OCI-LY3 (cell line): ENCODE results near the gene HEG1.

Source experiments
- EZH2phosphoT487 ChIP-seq: fragments of 200-600 bp; shearing (Covaris generic); IDR thresholded peaks from 2 replicates; pipeline ENCODE4 v1.6.1; 2018; ENCODE audit warnings: antibody characterized with exemption, mixed run types, low read depth
- TF ChIP-seq, protein P1 (sequence below): fragments of 200-600, 300-600 bp; sonication (generic); IDR thresholded peaks from 2 replicates; pipeline ENCODE4 v1.5.1; 2014; ENCODE audit warnings: antibody characterized with exemption, low read length, low read depth

DNA sequence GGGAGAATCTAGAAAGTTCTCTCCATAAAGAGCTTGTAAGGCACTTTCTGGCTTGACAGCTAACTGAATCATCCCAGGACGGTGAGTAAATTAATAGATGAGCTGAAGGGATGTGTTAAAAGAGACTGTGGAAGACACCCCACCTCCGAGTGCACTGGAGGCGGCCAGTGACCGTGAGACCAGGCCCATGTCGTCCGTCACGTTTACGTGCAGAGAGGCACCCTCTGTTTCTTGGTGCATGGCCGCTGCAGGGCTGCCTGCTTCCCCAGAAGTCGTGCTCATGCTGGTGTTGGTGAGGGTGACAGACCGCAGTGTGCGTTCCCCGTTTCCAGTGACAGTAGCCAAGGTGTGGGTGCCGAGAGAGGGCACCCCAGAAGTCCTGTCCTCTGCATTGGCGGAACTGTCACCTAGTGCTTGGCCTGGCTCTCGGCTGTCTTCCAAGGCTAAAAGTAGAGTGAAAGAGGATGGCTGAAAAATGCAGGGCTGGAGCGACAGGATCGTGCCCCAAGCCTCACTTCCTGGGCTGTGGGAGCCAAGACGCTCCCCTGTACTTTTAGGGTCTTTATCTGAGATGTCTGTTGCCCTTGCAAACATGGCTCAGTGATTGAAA, 41.1 kb downstream of the HEG1 start:
- TF ChIP-seq, protein P1, sequence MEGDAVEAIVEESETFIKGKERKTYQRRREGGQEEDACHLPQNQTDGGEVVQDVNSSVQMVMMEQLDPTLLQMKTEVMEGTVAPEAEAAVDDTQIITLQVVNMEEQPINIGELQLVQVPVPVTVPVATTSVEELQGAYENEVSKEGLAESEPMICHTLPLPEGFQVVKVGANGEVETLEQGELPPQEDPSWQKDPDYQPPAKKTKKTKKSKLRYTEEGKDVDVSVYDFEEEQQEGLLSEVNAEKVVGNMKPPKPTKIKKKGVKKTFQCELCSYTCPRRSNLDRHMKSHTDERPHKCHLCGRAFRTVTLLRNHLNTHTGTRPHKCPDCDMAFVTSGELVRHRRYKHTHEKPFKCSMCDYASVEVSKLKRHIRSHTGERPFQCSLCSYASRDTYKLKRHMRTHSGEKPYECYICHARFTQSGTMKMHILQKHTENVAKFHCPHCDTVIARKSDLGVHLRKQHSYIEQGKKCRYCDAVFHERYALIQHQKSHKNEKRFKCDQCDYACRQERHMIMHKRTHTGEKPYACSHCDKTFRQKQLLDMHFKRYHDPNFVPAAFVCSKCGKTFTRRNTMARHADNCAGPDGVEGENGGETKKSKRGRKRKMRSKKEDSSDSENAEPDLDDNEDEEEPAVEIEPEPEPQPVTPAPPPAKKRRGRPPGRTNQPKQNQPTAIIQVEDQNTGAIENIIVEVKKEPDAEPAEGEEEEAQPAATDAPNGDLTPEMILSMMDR: no peak
- no peak for TF ChIP-seq EZH2phosphoT487
